Measurements from ENCODE around the gene SV2B.

The SV2B gene

DNA sequence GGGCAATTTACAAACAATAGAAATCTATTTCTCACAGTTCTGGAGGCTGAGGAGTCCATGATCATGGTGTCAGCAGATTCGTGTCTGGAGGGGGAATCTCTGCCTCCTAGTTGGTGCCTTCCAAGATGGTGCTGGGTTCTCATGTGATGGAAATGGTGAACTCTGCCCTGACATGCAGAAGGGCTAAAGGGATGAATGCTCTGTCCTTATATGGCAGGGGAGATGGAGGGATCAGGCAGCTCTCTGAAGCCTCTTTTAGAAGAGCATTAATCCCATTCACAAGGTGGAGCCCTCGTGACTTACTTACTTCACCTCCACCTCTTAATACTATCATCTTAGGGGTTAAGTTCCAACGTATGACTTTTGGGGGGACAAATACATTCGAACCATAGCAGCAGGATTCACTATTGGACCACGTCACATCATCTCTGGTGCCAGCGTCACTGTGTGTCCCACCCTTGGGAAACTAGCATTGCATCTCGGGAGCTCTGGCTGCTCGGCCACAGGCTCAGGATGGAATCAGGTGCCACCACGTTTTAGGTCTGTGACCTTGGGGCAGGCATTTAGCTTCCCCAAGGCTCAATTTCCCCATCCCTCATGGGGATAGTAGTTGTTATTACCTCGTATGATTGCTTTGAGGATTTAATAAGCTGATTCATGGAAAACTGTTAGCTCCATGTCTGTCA is 53.0 kb downstream of the SV2B start:
- no peak for TF ChIP-seq SIN3A (IDR thresholded peaks at IDR 0.05; ENCODE audit: borderline replicate concordance, insufficient read depth, low read length)
- no peak for TF ChIP-seq POLR2AphosphoS5 (IDR thresholded peaks at IDR 0.05; ENCODE audit: low read depth, low read length)
- TF ChIP-seq, protein P1, sequence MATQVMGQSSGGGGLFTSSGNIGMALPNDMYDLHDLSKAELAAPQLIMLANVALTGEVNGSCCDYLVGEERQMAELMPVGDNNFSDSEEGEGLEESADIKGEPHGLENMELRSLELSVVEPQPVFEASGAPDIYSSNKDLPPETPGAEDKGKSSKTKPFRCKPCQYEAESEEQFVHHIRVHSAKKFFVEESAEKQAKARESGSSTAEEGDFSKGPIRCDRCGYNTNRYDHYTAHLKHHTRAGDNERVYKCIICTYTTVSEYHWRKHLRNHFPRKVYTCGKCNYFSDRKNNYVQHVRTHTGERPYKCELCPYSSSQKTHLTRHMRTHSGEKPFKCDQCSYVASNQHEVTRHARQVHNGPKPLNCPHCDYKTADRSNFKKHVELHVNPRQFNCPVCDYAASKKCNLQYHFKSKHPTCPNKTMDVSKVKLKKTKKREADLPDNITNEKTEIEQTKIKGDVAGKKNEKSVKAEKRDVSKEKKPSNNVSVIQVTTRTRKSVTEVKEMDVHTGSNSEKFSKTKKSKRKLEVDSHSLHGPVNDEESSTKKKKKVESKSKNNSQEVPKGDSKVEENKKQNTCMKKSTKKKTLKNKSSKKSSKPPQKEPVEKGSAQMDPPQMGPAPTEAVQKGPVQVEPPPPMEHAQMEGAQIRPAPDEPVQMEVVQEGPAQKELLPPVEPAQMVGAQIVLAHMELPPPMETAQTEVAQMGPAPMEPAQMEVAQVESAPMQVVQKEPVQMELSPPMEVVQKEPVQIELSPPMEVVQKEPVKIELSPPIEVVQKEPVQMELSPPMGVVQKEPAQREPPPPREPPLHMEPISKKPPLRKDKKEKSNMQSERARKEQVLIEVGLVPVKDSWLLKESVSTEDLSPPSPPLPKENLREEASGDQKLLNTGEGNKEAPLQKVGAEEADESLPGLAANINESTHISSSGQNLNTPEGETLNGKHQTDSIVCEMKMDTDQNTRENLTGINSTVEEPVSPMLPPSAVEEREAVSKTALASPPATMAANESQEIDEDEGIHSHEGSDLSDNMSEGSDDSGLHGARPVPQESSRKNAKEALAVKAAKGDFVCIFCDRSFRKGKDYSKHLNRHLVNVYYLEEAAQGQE (IDR thresholded peaks at IDR 0.05; ENCODE audit: insufficient read depth in 1 of 2, low read depth in 2 of 2, low read length in 2 of 2) = no peak

DNA sequence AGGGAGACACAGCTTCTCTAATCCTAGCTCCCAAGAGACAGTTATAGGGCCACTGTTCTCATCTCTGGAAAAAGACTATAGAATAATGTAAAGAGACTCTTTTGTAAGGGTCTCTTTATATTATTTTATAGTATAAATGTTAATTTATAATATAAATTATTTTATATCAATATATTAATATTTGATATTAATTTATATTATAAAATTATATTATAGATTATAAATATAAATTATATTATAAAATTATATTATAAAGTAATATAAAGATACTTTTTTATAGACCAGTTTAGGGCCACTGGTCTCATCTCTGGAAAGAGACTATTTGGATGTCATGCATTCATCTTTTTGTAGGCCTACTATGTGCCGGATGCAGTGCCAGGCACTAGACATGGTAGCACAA is 53.9 kb downstream of the SV2B start:
- TF ChIP-seq POLR2AphosphoS5 (IDR thresholded peaks at IDR 0.05; ENCODE audit: low read depth, low read length) = no peak
- TF ChIP-seq TAF1 (IDR thresholded peaks at IDR 0.05; ENCODE audit: borderline replicate concordance, insufficient read depth, low read length) = no peak

DNA sequence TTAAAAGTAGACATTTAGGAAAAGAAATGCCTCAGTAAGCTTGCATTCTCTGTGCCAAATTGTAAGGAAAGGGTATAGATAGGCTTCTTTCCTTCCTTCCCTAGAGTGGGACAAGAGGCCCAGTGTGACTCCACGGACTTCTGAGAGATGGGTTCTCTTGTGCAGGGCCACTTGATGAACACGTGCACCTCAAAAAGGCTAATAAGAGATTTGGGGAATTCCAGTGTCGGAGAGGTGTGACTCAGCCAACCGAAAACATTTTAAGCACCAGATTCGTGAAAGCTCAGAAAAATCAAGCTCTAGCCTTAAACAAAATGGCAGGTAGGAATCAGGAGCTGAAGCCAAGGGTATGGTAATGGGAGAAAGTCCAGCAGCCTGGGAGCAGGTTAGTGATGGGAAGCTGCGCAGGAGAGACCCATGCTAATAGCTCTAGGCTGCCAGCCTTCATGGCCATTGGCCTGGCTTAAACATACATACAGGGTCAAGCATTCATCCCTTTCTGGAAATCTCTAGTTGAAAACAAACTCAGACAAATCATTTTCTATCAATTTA is 56.2 kb downstream of the SV2B start:
- TF ChIP-seq, protein P1 (IDR thresholded peaks at IDR 0.05; ENCODE audit: insufficient read depth in 1 of 2, low read depth in 2 of 2, low read length in 2 of 2) = no peak
- TF ChIP-seq POLR2AphosphoS5 (IDR thresholded peaks at IDR 0.05; ENCODE audit: low read depth, low read length) (no peak), SIN3A (IDR thresholded peaks at IDR 0.05; ENCODE audit: borderline replicate concordance, insufficient read depth, low read length) (no peak), TAF1 (IDR thresholded peaks at IDR 0.05; ENCODE audit: borderline replicate concordance, insufficient read depth, low read length) (no peak), FOXP2 (optimal IDR thresholded peaks at IDR 0.05; ENCODE audit: borderline replicate concordance, extremely low read depth, extremely low read length, insufficient read depth) (no peak)

DNA sequence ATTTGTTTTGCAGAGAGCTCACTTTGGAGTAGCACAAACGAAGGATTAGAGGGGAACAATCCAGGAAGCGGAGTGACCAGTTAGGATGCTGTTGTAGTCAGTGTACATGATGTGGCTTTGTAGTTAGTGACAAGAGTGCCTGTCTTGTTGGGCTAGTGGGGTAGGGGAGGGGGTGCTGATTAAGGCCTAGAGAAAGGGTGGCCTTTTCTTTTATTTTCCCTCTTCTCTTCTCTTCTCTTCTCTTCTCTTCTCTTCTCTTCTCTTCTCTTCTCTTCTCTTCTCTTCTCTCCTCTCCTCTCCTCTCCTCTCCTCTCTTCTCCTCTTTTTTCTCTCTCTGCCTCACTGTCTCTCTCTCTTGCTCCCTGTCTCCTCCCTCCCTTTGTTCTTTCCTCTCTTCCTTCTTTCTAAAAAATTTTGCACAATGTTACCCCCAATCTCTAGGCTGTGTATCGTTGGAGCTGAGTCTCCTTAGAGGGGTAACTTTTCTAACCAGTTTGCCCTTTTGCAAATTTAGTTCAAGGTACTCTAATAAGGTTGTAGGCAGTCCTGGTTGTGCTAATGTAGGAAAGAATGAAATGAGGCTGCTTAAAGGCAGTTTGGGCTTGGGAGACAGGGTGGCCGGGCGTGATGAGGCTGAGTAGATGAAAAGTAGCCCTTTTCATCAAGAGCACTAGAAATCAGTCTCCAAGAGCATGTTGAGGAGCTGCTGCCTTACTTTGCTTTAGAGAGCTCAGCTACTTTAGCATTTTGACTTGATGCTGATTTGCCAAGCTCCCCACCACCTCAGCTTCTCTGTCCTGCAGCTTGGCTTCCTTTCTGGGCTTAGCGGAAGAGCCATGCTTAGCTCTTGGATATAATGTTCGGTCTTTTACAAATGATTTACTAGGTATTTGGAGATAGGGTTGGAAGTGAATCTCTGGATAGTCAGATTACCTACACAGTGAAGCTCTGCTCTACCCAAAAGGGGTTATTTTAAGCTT is 58.6 kb downstream of the SV2B start:
- TF ChIP-seq, protein P1 (IDR thresholded peaks at IDR 0.05; ENCODE audit: insufficient read depth in 1 of 2, low read depth in 2 of 2, low read length in 2 of 2) = no peak
- TF ChIP-seq SIN3A (IDR thresholded peaks at IDR 0.05; ENCODE audit: borderline replicate concordance, insufficient read depth, low read length) (no peak), FOXP2 (optimal IDR thresholded peaks at IDR 0.05; ENCODE audit: borderline replicate concordance, extremely low read depth, extremely low read length, insufficient read depth) (no peak), TAF1 (IDR thresholded peaks at IDR 0.05; ENCODE audit: borderline replicate concordance, insufficient read depth, low read length) (no peak), POLR2AphosphoS5 (IDR thresholded peaks at IDR 0.05; ENCODE audit: low read depth, low read length) (no peak)

DNA sequence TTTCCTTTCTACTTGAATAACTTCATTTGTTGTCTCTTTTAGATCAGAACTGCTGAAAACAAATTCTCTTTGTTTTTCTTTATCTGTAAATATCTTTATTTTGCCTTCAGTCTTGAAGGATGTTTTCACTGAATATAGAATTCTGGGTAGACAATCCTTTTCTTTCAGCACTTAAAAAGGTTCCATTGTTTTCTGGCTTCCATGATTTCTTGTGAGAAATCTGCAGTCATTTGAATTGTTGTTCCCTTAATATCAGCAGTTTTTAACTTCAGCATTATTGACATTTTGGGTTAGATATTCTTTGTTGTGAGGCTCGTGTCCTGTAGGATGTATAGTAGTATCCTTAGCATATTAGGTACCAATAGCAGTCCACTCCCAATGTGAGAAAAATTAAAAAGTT is 65.8 kb downstream of the SV2B start:
- no peak for TF ChIP-seq POLR2AphosphoS5 (IDR thresholded peaks at IDR 0.05; ENCODE audit: low read depth, low read length)
- TF ChIP-seq FOXP2 (optimal IDR thresholded peaks at IDR 0.05; ENCODE audit: borderline replicate concordance, extremely low read depth, extremely low read length, insufficient read depth) = no peak
- no peak for TF ChIP-seq SIN3A (IDR thresholded peaks at IDR 0.05; ENCODE audit: borderline replicate concordance, insufficient read depth, low read length)

DNA sequence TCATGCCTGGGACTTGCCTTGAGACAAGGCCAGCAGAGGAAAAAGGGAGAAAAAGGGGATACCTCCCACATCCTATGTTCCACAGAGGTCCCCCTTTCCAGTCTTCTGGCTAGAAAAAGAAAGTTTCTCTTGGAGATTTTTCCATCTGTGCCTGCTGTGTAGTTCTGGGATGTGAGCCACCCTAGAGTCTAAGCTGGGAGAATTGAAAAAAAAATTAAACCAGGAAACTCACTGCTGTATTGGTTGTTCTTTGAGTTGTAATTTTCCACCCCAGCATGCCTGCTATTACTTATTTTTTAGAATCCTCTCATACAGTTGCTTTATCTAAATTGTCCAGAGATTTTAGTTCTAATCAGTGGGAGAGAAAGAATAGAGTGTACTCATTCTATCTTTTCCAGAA is 68.4 kb downstream of the SV2B start:
- no peak for TF ChIP-seq TAF1 (IDR thresholded peaks at IDR 0.05; ENCODE audit: borderline replicate concordance, insufficient read depth, low read length)
- no peak for TF ChIP-seq SIN3A (IDR thresholded peaks at IDR 0.05; ENCODE audit: borderline replicate concordance, insufficient read depth, low read length)
- no peak for TF ChIP-seq POLR2AphosphoS5 (IDR thresholded peaks at IDR 0.05; ENCODE audit: low read depth, low read length)
- TF ChIP-seq, protein P1 (IDR thresholded peaks at IDR 0.05; ENCODE audit: insufficient read depth in 1 of 2, low read depth in 2 of 2, low read length in 2 of 2) = no peak
- no peak for TF ChIP-seq FOXP2 (optimal IDR thresholded peaks at IDR 0.05; ENCODE audit: borderline replicate concordance, extremely low read depth, extremely low read length, insufficient read depth)

Data from PFSK-1 (cell line).